Osteocyte (in vitro differentiated cells): ENCODE data around the gene ABCF2. TPM values are rescaled to one million over a fixed set of nuclear protein-coding genes. Genes with fewer than 3 reads are reported as not detected.
A peak's percentile ranks its signal among the peaks of the same experiment; 100 is the strongest.

Experiments
- DNase-seq: peaks from one replicate; pipeline ENCODE4 v3.0.0; 2021; ENCODE audit warnings: mixed read lengths; ENCODE audit not compliant: unreplicated experiment; ENCODE audit errors: extremely low spot score
- H3K27ac Mint-ChIP-seq: one replicate; pipeline ENCODE4 v1.8.0; 2021; ENCODE audit warnings: mild to moderate bottlenecking, mixed read lengths; ENCODE audit not compliant: unreplicated experiment
- H3K27me3 Mint-ChIP-seq: one replicate; pipeline ENCODE4 v1.8.0; 2021; ENCODE audit warnings: mixed read lengths; ENCODE audit not compliant: unreplicated experiment
- H3K36me3 Mint-ChIP-seq: one replicate; pipeline ENCODE4 v1.8.0; 2021; ENCODE audit warnings: mixed read lengths; ENCODE audit not compliant: unreplicated experiment
- H3K4me1 Mint-ChIP-seq: one replicate; pipeline ENCODE4 v1.8.0; 2021; ENCODE audit warnings: mixed read lengths; ENCODE audit not compliant: unreplicated experiment
- H3K4me3 Mint-ChIP-seq: one replicate; pipeline ENCODE4 v1.8.0; 2021; ENCODE audit warnings: mild to moderate bottlenecking, moderate library complexity, mixed read lengths; ENCODE audit not compliant: unreplicated experiment
- H3K9me3 Mint-ChIP-seq: one replicate; pipeline ENCODE4 v1.8.0; 2021; ENCODE audit warnings: mixed read lengths; ENCODE audit not compliant: unreplicated experiment
- CTCF ChIP-seq: fragments of 200-600 bp; sonication (generic); IDR thresholded peaks from 2 replicates; pipeline ENCODE4 v1.5.0; 2021; ENCODE audit warnings: antibody characterized with exemption, mild to moderate bottlenecking, moderate library complexity
- total RNA-seq: library from RNA; stranded (reverse); gene quantifications from 2 replicates; pipeline ENCODE4 v1.2.1, GENCODE V29; 2021

The ABCF2 gene
- total RNA-seq, 1 donor from 2014 or later, result 43.9 TPM

GRCh38 chr7:151178236-151178635, 48.8 kb downstream of the ABCF2 start:
- H3K4me1 Mint-ChIP-seq, result no peaks in the 10 kb centered on the region
- peaks cover 51% of the 10 kb centered on the region for H3K27me3 Mint-ChIP-seq
- H3K9me3 Mint-ChIP-seq, result no peaks in the 10 kb centered on the region
- DNase-seq, result no peak
- no peaks in the 10 kb centered on the region for H3K36me3 Mint-ChIP-seq
- no peak overlapping the region for H3K4me3 Mint-ChIP-seq
- no peak for TF ChIP-seq CTCF
- H3K27ac Mint-ChIP-seq, result no peak overlapping the region

GRCh38 chr7:151177310-151177709, 49.7 kb downstream of the ABCF2 start:
- Mint-ChIP-seq H3K4me3 (no peak overlapping the region), H3K4me1 (no peaks in the 10 kb centered on the region), H3K9me3 (no peaks in the 10 kb centered on the region), H3K36me3 (no peaks in the 10 kb centered on the region), H3K27ac (no peak overlapping the region), H3K27me3 (peaks cover 56% of the 10 kb centered on the region)
- TF ChIP-seq CTCF, result no peak
- no peak for DNase-seq

GRCh38 chr7:151176401-151176800, 50.6 kb downstream of the ABCF2 start:
- H3K4me3 Mint-ChIP-seq, result no peak overlapping the region
- no peak for TF ChIP-seq CTCF
- H3K27me3 Mint-ChIP-seq, result peaks cover 57% of the 10 kb centered on the region
- H3K4me1 Mint-ChIP-seq, result no peaks in the 10 kb centered on the region
- no peak overlapping the region for H3K27ac Mint-ChIP-seq
- peak; percentile 51 for DNase-seq
- no peaks in the 10 kb centered on the region for H3K36me3 Mint-ChIP-seq
- H3K9me3 Mint-ChIP-seq, result no peaks in the 10 kb centered on the region

- peaks cover 61% of the 10 kb centered on the region for H3K27me3 Mint-ChIP-seq
- no peaks in the 10 kb centered on the region for H3K36me3 Mint-ChIP-seq
- DNase-seq, result peak; percentile 77
Measured at GRCh38 chr7:151175793-151176311, 51.2 kb downstream of the ABCF2 start.

More at GRCh38 chr7:151175793-151176311, 51.2 kb downstream of the ABCF2 start:
- no peaks in the 10 kb centered on the region for H3K4me1 Mint-ChIP-seq
- H3K4me3 Mint-ChIP-seq, result no peak overlapping the region
- H3K27ac Mint-ChIP-seq, result no peak overlapping the region
- TF ChIP-seq CTCF, result no peak
- H3K9me3 Mint-ChIP-seq, result no peaks in the 10 kb centered on the region
